ENCODE measurements around the gene TPX2.
"Not testable (repeated sequence)": the region's sequence is repeated elsewhere in the genome, so short reads cannot be mapped to it uniquely, and the experiment has no call there.

The TPX2 gene

DNA sequence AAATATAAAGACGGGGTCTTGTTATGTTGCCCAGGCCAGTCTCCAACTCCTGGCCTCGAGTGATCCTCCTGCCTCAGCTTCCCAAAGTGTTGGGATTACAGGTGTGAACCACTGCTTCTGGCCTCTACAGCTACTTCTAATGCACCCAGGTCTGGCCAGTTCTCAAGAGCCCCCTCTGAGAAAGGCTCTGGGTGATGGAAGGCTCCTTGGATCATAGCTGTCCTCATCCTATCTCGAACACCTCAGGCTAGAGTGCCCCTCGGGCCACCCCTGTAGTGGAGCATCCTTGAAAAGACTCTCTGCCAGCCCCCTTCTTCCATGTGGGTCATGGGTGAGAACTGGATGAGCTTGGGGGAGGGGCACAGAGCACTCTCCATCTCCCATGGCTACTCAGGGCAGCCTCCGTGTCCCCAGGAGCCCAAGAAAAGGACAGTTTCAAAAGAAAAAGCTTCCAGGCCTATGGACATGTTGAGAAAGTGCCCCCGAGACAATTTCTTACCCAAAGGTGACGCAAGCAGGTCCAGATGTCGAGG lies 79.4 kb downstream of the TPX2 start:
- DNase-seq = no peak

DNA sequence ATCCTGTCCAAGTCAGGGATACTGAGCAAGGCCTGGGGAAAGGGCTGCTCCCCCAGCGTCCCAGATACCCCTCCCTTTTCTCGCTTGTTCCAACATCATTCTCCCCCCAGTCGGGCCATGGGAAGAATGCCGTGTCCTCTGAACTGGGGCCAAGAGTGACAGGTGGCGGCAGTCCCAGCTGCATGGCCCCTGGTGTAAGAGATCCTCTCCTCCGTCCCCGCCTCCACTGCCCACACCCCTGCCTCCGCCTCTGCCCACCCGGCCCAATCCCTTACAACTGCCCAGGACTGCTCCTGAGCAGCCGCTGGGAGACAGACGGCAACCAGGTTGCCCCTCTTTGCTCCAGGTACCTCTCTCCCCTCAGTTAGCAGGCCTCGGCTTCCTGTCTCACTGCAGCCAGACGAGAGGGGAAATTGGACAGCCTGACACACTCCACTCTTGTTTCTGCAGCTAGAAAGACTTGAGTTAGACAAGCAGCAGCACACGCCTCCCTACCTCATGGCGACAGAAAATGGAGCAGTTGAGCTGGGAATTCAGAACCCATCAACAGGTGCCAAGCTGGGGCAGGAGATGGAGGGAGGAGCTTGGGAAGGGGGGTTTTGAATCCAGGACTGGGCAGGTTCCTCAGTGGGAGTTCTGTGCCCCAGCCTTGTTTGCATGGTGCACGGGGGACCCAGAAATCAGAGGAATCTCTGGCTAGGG lies 80.1 kb downstream of the TPX2 start, which contains the start of gene MYLK2:
Gene MYLK2, plus strand, starts transcription at position 274 of the 702 bp plus-strand sequence. Its CDS starts 225 bp downstream, at position 499.
- no peak for DNase-seq

DNA sequence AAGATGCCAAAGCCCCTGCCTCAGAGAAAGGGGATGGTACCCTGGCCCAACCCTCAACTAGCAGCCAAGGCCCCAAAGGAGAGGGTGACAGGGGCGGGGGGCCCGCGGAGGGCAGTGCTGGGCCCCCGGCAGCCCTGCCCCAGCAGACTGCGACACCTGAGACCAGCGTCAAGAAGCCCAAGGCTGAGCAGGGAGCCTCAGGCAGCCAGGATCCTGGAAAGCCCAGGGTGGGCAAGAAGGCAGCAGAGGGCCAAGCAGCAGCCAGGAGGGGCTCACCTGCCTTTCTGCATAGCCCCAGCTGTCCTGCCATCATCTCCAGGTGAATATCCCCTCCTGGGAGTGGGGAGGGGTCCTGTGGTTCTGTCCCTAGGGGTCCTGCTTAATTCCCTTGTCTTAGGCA lies 81.1 kb downstream of the TPX2 start:
- no peak for DNase-seq

DNA sequence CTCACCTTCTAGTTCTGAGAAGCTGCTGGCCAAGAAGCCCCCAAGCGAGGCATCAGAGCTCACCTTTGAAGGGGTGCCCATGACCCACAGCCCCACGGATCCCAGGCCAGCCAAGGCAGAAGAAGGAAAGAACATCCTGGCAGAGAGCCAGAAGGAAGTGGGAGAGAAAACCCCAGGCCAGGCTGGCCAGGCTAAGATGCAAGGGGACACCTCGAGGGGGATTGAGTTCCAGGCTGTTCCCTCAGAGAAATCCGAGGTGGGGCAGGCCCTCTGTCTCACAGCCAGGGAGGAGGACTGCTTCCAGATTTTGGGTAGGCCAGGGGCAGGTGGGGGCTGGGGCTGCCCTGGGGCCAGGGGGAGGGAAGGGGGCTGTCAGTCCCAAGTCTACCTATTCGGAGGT lies 82.3 kb downstream of the TPX2 start:
- no peak for DNase-seq

DNA sequence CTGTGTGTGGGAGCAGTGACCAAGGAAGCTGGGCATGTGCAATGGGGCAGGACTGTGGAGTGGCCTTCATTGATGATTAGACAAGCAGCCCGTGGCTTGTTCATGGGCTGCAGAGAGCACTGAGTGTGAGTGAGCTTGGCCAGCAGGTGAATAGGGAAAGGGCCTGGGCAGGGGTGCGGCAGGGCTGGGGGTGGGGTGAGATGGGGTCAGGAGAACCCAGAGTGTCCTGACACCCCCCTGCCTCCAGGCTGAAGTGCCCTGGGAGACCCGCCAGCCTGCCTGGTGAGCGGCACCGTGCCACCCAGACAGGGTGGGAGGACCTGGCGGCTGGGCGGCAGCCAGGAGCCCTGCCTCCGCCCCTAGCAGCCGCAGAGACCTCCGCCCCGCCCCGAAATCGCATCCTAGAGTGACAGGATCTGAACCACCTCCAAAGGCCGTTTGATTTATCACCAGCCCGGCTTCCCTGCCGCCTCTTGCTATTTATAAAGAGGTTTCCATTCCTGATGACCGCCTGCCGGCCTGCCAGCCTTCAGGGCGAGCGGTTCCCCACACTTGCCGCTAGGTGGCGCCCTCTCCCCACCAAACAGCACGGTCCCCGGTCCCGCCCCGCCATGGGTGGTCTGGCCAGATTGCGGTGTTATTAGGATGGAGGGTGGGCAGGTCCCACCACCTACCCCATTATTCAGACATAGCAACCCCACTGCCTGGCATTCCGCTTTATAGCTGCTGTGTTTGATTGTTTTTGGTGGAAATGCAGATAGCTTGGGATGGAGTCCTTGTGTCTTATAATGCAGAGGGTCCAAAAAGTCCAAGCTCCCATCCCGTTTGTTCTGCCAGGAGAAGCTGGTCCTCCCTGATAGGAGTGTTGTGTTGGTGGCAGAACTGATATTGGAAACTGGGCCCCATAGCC lies 83.6 kb downstream of the TPX2 start:
- peak; percentile 32 to 78 (median 51) for DNase-seq

DNA sequence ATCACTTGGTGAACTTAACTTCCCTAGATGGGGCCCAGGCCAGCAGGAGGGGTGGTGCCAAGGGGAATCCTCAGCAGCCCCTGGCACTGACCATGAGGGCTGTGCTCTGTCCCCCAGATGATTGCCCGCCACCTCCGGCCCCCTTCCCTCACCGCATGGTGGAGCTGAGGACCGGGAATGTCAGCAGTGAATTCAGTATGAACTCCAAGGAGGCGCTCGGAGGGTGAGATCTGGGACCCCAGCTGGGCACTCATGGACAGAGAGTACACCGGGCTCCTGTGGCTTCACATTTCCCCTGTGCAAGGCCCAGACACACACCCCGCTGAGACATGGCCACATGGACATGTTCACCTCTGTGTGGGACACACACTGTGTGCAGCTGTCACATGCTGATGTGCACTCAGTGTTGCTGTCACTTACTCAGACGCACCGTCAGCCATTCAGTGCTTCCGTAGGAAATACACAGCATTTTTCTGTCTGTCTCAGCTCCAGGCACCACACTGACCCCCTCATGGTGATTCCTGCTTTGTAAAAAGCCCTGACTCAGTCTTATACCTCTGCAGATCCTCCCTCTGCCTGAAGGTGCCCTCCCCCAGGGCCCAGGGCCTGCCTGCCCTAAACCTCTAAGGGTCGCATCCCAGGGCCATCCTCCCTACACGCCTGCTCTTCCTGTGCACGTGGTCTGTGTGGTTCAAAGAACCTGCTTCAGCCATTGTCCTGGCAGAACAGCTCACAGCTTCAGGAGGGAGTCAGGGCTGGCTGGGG lies 84.5 kb downstream of the TPX2 start:
- DNase-seq = no peak

DNA sequence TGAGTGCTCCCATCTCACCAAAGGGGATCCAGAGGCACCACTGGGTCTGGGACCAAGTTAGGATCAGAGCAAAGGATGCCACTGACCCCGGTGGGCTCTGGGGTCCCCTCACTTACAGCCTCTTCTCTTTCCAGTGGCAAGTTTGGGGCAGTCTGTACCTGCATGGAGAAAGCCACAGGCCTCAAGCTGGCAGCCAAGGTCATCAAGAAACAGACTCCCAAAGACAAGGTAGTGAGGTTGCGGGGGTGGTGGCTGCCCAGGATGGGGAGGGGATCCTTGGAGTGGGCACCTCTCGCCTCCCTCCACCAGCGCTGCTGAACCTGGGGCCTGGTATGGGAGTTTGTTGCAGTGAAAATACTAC lies 85.0 kb downstream of the TPX2 start:
- no peak for DNase-seq

DNA sequence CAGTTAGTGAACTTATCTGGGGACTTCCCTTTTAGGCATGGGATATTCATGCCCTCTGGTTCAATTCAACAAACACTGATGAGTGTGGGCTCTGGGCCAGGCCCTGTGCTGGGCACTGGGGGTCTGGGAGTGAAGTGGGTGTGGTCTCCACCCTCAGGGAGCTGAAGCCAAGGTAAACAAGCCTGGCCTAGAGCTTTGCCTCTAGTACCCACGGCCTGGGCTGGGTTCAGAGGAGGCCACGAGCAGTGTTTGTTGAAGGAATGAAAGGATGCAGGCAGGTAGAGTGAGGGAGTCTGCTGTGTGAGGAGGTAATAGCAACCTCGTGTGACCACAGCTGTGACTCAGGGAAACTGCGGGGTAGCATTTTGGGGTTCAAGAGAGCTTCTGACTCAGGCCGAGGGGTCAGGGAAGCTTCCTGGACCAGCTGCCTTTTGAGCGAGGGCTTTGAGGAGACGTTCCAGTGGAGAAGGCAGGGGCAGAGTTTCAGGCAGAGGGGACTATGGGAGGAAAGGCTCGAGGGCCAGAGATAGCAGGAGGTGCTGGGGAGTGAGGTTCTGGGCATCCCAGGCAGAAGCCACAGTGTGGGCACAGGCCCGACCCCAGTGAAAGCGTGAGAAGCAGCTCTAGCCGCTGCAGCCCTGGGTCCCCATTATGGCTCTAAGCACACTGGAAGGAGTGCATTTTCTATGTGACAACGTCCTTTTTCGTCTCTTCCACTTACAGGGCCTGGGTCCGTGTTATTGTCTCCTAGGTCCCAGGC lies 85.6 kb downstream of the TPX2 start:
- DNase-seq = no peak

DNA sequence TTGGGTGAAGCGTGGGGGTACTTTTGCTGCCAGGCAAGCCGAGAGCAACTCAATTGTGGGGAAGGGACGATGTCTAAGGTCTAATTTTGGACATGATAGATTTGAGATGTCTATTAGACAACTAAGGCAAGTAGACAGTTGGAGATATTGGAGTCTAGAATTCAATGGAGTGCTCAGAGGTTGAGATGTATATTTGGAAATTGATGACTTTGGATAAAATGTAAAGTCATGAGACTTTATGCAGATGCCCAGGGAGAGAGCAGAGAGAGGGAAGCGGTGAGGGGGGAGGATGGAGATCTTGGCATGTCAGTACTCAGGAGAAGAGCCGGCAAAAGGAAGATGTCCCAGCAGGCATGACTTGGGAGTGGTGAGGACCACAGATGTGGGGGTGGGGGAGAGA lies 87.0 kb downstream of the TPX2 start:
- DNase-seq = no peak

DNA sequence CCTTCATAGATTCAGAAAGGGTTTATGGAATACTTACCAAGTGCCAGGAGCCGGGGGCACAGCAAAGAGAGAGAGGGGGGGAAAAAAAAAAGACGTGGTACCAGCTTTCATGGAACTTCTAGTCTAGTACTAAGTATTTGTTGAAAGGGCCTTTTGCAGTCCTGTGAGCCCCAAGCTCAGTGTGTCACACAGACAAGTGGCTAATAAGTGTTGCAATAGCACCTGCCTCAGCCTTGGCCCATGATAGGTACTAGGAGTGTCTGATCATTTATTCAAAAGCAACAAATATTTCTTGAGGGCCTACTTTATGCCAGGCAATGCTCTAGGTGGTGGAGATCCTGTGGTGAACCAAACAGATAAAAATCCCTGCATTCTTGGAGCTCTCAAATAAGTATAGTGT lies 88.0 kb downstream of the TPX2 start:
- DNase-seq = no peak

DNA sequence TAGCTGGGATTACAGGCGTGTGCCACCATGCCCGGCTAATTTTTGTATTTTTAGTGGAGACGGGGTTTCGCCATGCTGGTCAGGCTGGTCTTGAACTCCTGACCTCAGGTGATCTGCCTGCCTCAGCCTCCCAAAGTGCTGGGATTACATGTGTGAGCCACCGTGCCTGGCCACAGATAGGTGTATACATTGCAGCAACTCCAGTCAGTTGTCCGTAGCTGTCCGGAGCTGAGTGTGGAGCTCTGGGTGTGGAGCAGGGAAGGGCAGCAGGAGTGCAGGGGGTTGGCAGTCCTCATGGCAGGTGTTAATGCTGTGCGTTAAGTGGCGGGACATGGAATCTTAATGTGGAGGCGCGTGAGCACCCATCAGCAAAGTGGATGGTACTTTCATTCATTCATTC lies 88.9 kb downstream of the TPX2 start:
- DNase-seq = not testable (repeated sequence)

DNA sequence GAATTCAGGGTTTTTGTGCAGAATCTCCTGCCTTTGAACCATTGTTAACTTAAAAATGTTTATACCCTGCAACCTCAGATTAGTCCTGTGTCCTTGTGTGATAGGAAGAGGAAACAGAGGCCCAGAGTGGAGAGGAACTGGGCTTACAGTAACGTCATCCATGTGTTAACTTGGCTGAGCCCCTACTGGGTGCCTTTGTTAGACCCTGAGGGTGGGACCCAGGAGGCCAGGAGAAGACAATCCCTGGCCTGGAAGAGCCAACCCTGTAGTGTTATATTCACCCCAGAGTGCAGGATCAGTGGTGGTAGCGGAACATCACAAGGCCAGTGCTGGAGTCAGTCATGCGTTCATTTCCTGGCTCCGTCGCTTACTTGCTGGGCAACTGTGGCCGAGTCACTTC lies 90.6 kb downstream of the TPX2 start:
- no peak for DNase-seq

DNA sequence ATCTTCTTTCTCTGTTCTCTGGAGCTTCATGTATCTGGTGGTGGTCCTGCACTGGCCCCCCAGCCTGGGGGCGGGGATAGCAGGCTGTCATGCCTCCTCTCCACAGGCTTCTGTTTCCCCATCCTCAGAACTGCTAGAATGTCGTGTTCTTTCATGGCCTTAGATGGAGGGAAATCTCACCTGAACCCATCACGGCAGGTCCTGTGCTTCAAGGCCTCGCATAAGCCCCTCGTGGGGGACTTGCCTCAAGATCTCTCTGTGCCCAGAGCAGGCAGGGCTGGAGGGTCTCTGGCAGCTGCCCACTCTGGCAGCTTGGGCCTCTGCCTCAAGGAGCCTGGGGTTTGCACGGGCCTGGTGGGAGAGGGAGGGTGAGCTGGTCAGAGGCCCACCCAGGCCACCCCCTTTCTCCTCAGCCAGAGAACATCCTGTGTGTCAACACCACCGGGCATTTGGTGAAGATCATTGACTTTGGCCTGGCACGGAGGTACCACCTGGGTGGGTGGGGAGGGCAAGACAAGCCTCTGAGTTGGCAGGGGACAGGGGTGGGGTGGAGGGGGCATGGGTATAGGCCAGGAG lies 91.4 kb downstream of the TPX2 start:
- no peak for DNase-seq

DNA sequence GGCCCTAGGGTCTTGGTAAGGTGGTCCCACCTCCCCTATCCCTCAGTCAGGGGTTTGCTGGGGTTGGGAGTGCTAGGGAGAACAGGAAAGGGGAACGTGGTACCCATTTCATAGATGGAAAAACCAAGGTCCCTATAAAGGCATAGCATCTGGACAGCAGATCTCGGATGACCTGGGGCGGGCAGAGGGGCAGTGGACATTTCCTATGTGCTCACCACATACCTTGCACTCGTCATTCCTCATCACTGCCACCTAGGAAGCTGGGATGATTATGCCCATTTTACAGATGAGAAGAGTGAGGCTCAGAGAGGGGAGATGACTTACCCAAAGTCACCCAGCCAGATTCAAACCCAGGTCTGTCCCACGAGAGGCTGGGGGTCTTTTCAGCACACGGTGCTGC lies 92.1 kb downstream of the TPX2 start:
- DNase-seq = no peak

DNA sequence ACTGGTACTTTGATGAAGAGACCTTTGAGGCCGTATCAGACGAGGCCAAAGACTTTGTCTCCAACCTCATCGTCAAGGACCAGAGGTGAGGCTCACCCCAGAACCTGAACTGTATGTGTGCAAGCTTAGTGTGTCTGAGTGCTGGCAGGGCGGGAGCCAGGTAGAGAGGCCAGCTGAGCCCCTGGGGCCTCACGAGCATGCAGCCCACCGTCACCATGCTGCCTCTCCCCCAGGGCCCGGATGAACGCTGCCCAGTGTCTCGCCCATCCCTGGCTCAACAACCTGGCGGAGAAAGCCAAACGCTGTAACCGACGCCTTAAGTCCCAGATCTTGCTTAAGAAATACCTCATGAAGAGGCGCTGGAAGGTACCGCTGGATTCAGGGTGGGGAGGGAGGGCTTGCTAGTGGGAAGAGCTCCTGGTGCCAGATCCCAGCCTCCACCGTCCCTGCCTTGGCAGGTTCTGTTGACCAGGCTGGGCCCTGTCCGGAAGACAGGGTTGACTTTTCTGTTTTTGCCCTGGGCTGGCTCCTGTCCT lies 92.7 kb downstream of the TPX2 start:
- DNase-seq = no peak

DNA sequence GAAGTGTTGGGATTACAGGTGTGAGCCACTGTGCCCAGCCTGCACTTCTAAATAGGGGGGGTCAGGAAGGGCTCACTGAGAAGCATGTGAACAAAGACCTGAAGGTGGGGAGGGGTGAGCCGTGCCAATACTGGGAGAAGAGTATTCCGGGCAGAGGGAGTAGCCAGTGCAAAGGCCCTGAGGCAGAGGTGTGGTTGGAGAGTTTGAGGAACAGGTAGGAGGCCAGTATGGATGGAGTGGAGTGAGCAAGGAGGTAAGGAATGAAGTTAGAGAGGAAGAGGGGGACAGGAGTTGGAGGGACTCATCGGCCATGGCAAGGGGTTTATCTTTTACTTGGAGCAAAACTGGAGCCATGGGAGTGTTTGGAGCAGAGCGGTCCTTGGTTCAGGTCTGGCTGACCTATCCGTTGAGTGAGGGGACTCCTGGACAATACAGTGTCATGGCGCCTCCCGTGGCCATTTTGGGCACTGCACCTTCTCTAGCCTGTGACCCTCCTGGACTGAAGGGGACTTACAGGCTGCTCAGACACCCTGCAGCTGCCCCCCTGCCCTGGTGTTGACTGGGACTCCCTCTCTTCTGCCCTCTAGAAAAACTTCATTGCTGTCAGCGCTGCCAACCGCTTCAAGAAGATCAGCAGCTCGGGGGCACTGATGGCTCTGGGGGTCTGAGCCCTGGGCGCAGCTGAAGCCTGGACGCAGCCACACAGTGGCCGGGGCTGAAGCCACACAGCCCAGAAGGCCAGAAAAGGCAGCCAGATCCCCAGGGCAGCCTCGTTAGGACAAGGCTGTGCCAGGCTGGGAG lies 94.2 kb downstream of the TPX2 start:
- DNase-seq = peak in 3 of 4 experiments; percentile 11 to 66 (median 34)

DNA sequence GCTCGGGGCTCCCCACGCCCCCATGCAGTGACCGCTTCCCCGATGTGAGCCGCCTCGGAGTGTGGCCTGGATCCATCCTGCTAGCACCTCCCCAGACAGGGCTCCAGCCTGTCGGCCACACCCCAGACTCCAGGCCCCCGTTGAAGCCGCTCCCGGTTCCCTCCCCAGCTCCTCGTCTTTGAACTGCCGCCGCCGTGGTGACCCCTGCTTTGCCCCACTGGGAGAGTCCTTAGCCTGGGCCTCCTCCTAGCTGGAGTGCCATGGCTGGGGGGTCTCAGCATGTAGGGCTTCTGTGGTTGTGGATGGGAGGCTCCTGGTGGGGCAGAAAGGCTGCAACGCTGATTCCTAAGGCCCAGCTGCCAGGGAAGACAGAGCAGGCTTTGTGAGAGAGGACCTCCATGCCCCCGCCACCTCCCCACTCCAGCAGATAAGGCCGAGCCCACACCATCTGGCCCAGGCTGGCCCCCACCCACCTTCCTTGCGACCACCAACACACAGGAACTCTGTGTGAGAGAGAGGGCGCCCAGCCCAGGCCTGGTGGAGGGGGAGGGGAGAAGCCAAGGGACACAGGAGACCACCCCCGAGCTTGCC lies 94.9 kb downstream of the TPX2 start:
- DNase-seq = no peak

DNA sequence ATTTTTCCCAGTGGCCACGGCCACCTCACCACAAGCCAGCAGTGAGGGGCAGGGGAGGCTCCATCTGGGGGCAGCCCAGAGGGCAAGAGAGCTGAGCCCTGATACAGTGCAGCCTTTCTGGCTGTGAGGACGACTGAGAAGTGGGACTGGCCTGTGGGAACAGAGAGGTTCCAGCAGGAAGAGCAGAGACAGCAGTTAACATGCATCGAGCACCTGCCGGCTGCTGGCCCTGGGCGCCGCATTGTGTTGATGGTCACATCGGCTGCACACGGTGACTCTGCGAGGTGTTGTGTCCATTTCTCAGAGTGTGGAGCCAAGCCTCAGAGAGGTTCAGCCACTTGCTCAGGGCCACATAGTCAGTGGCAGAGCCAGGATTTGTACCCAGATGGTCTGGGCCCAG lies 96.5 kb downstream of the TPX2 start:
- no peak for DNase-seq

DNA sequence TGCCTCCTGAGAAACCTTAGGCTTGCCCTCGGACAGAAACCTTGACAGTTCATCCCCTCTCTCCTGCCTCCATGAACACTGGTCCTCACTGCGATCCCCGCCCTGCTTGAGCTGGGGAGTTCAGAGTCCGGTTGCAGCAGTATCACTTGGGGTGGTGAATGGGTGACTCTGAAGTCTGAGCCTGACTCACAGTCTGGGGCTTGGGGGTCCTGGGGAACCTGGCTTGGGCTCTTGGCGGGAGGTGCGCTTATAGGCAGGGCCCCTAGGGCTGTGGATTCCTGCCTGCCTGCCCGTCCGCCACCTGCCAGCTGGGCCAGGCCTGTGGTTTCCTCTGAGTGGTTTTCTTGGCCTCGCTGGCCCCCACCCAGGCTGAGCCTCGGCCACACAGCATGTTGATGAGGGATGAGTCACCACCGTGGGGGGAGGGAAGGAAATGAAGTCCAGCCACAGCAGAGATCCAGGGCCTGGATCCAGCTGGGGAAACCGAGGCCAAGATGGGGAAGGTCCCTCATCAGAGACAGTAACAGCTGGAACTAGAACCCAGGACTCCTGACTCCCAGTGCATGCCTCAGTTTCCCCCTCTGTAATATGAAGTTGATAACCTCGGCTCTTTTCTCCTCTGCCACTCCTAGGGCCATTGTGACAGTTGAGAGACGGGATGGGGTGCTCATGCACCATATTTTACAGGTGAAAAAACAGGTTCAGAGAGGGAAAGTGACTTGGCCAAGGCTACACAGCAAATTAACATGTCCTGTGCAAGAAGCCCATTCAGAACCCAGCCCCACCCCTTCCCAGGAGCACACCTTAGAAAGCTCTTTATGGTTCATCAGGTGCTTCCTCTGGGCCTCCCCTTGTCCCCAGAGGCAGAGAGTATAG lies 97.1 kb downstream of the TPX2 start:
- DNase-seq = no peak

Data from activated CD4-positive, CD25-positive, alpha-beta regulatory T cell (primary cell).